HG03280 (cell line): ENCODE measurements around the gene FAM171A1.

ENCODE experiments used
- ATAC-seq: cut with Tn5 transposase; IDR thresholded peaks from one replicate; pipeline ENCODE4 v1.9.1; 2021; ENCODE audit warnings: mild to moderate bottlenecking, moderate library complexity; ENCODE audit not compliant: unreplicated experiment

Gene FAM171A1

DNA sequence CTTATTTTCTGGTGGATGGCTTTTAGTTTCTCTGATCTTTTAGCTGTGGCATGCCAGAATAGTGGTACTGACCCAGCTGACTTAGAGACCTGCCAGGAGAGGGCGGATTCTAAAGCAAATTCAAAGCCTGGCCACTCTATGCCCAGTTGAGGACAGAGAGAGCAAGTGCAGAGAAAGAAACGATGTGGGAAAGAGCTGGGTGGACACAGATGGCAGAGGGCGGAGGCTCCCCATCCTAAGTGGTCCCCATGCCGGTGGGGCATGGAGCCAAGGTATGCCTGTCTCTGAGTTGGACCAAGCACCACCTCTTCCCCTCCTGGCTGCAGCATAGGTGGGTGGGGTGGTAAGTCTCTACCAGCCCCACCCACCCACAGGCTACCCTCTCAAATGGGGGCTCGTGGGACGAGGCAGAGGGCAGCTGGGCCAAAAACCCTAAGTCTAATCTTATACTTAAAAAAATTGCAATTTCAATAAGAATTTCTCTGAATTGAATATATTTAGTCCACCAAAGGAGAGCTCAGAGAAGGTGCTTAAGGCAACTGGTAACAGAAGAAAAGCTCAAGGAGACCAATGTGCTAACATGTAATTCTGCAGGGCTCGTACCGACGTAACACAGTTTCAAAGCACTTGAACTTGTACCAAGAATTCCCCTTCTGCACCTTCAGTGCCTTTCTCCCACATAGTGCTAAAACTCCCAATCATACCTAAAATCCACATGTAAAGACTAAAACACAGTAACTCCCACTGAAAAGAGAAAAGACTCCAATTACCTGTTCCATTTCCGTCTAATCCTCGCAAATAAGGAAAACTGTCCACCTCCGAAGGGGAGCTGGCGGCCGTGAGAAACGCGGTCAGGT, 116.9 kb downstream of the FAM171A1 start:
- ATAC-seq: no peak

DNA sequence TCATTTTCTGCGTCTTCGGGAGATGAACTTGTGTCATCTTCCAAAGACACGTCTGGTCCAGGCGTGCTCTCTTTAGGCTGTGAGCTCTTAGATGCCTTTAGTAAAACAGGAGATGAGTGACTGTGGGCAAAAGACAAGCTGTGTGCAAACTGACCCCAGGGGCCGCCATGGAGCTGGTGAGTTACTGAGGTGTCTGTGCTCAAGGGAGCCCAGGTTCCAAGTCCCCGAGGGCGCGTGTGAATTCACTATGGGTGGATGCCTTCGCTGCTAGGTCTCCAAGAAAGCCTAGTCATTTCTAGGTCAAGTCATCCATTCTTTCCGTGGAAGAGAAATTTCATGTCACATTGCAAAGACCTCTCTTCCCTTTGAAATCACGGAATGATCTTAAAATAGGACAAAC, 118.7 kb downstream of the FAM171A1 start:
- no peak for ATAC-seq

DNA sequence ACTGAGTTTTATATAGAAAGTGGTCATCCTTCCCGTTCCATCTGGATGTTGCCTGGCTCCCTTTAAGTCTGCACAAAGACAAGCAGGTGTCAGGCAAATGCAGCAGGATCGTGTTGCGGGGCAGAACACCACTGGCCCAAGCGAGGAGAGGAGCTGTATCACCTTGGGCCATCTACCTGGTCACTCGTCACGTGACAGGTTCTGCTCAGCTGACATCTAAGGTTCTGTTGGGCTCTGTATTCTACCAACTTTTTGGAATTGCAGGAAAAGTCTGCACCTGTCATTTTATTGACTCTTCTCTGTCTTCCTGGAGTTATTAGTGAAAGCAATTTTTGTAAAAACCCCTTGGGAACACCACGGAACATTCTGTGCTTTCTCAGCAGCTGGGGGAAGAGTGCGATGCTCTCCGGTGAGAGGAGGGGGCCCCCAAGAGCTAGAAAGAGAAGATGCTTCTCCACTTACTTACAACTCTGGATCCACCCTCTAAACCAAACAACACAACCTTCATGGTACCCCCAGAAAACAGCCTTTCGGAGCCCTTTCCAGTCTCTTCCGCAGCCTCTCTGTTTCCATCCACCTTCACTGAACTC, 119.2 kb downstream of the FAM171A1 start:
- ATAC-seq: no peak

DNA sequence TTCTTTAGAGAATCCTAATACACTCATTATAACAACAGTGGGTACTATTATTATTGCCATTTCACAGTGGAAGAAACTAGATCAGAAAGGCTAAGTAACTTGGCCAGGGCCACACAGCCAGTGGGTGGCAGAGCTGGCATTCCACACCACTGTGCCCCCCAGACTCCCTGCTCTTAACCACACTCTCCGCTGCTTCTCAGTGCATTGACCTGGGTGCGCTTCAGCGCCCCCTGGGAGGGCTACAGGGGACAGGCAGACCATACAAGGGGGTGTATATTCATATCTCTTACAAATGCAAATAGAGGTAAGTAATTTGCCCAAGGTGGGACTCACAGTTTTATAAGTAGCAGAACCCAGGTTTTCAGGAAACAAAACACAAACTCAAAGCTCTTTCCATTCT, 125.6 kb downstream of the FAM171A1 start:
- ATAC-seq: no peak

DNA sequence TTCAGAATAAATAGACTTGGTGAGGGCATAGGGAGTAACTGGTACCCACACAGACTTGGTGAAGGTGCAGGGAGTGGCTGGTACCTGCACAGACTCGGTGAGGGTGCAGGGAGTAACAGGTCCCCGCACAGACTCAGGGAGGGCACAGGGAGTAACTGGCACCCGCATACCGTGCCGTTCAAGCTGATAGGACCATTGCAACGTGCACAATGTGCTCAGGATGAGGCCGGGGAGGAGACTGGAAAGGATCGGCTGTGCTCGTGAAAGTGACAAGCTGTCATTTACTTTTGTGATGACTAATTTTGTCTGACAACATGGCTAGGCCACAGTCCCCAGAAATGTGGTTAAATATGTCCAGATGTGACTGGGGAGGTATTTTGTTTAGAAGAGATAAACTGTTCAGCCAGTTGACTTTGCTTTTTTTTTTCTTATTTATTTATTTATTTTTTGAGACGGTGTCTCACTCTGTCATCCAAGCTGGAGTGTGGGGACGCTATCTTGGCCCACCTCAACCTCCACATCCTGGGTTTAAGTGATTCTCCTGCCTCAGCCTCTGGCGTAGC, 126.4 kb downstream of the FAM171A1 start:
- no peak for ATAC-seq

DNA sequence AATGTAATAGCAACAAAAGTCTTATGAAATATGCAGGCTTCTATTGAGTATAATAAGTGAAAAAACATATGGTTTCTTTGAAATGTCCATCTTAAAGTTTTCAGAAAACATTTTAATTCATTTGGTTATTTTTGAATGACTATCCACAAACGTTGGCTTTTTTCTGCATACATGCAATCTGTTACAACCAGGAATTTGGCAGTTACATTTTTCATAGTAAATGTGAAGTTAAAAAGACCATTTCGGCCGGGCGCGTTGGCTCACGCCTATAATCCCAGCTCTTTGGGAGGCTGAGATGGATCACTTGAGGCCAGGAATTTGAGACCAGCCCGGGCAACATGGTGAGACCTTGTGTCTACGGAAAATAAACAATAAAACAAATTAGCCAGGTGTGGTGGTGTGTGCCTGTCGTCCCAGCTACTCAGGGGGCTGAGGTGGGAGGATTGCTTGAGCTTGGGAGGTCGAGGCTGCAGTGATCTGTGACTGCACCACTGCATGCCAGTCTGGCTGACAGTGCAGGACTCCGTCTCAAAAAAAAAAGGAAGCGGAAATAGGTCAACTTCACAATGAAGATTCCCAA, 128.7 kb downstream of the FAM171A1 start:
- no peak for ATAC-seq

DNA sequence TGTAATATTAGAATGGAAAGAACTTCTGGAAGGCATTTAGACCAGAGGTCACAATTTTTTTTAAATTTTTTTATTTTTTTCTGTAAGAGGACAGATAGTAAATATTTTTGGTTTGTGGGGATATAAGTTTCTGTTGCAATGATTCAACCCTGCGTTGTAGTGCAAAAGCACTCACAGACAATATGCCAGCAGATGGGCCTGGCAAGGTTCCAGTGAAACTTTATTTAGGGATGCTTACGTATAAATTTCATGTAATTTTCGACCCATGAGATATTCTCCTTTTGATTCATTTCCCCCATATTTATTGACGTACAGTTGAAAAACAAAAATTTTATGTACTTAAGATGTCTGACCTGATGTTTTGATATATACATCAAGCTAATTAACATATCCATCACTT, 129.8 kb downstream of the FAM171A1 start:
- no peak for ATAC-seq

DNA sequence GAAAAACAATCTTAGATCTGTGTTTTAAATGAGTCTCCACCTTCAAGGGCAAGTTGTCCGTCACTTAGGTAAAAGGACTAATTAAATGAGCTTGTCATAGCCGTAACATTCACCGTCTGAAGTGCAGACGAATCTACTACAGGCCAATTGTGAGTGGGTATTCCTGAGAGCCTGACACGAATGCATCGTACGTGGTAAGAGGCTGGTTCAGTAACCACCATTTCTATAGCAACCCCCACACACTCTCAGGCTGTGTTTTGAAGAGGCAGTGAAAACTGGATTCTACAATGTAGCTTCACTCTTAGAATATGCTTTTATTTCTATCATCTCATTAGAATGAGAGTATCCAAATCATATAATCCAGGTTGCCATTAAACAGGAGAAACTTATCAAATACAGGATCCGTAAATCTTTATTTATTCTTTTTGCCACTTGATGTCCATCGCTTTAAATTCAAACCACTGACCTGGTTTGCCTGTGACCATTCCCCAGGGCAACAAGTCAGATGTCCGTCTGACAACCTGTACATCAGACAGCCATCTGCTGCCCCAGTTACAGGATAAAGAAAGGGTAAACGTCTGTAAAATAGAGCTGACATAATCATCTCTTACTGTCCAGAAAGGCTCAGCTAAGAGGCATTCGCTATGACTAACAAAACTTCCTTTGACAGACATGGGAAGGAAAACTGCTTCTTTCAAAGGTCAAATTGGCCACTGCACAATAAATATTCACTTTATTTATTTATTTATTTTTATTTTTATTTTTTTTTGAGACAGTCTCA, 132.3 kb downstream of the FAM171A1 start:
- no peak for ATAC-seq

DNA sequence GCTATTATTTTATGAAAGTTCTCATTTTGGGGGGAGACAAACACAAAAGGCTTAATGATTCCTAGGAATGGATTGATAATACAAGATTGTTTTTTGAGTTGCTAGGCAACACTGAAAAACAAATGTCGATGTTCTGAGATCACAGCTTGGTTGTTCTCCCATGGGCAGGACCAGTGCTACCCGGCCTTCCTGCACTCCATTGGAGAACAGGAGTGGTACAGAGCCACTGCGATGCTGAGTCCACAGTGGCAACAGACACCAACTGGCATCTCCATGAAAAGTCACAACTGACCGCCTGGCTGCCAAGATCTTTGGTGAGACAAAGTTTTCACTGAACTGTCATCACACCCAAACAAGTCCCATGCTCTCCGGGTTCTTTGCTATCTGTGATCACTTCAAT, 133.7 kb downstream of the FAM171A1 start:
- ATAC-seq: no peak

DNA sequence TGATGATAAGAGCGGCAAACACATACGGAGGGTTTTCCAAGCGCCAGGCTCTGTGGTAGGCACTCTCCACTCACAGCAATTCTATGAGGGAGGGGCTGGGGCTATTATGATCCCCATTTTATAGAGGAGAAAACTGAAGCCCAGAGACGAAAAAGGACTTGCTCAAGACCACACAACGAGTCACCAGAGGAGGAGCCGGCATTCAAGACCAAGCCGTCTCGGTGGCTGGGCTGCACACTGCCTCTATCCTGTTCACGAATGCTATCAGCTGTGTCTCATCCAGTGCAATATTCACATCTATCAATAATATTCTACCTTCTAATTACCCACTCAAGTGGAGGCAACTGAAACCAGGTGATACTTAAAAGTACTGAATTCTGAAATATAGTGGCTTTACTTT, 134.7 kb downstream of the FAM171A1 start:
- no peak for ATAC-seq

DNA sequence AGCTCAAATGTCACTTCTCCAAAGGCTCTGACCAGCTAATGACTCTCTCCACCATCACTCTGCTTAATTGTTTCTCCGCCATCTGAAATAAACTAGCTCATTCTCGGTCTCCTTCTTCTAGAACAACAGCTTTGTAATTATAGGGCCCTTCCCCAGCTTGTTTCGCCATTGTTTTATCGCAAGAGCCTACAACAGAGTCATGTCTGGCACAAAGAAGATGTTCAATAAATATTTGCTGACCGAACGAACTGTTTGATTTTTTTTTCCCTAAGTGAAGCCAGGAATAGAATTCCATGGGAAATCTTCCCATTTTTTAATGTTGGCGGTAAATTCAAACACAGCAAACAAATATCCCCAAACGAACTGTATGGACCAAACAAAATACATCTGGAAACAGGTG, 138.8 kb downstream of the FAM171A1 start:
- ATAC-seq: no peak

DNA sequence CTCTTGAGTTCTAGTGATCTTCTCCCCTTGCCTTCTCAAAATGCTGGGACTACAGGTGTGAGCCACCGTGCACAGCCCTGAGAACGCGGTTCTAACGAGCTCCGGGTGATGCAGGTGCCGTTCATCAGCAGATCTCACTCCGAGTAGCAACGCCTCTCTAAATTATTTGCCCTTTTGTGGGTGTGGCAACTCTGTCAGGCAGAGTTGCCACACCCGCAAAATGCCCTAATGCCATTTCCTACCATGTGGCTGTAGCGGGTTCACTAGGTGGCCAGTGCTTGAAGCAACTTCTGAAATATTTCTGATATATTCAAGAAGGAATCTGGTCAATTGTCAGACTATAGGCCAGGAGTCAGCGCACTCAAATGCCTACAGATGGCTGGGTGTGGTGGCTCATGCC, 139.7 kb downstream of the FAM171A1 start:
- no peak for ATAC-seq

DNA sequence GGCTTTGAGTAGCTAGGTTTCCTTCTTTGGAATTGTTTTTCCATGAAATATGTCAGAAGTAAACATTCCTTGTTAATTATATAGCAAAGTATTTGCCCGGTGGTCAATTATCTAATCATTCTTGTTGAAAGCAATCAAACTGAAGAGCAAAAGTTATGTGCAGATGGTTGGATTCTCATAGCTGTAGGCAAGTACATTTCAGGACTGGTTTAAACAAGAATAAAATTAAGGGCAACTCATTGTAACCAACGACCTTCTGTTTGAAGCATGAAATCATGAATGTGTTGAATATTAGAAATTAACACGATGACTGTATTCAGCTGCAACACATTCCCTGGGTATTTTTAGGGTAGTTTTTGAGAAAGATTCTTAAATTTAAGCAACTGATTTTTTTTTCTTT, 140.8 kb downstream of the FAM171A1 start:
- ATAC-seq: no peak

DNA sequence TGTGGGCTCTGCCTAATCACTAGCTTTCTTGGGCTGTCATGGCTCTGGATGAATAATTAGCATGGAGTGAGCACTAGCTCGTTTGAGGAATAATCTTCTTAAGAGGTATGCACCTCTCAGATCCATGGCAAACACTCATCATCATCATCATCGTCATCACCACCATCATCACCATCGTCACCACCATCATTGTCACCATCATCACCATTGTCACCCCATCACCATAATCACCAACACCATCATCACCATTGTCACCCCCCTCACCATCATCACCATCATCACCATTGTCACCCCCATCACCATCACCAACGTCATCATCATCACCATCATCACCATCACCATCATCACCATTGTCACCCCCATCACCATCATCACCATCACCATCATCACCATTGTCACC, 141.8 kb downstream of the FAM171A1 start:
- ATAC-seq: no peak

DNA sequence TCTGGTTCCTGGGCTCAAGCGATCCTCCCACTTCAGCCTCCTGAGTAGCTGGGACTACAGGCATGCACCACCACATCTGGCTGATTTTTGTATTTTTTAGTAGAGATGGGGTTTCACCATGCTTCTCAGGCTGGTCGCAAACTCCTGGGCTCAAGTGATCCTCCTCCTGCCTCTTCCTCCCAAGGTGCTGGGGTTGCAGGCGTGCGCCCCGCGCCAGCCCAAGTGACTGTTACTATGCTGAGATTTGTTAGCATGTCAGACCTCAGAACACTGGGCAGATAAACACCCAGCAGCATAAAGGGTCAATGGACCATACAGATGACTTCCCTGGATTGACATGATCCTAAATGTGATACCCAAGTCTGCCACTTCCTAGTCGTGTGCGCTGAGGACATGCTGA, 142.7 kb downstream of the FAM171A1 start:
- ATAC-seq: no peak

DNA sequence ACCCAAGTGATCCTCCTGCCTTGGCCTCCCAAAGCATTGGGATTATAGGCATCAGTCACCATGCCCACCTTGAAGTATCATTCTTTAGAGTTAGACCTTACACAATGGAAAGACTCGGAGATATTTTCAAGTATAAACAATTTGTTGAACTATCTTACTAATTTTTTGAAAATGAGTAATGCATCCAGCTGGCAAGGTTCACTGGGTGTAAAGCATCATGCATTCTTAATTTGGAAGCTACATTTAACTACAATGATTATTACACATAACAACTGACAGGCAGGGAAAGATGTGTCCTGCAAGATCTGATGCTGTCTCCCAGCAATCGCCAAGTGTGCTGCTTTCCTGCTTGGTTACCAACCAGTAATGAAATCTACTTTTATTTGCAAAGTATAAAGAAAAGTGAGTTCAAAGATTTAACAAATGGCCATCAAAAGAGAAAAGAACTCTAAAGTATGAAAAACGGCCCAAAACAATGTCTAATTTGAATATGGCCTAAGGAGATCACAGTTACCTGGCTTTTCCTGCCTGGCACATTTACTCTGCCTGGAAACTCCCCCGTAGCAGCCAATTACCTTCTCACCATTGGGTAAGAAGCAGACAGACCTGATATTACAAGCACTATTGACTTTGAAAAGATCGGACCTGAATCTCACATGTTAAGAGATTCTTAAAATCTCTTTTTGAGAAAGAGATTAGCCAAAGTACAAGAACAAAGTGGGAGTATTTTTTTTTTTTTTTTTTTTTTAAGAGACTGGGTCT, 143.3 kb downstream of the FAM171A1 start:
- ATAC-seq: no peak

DNA sequence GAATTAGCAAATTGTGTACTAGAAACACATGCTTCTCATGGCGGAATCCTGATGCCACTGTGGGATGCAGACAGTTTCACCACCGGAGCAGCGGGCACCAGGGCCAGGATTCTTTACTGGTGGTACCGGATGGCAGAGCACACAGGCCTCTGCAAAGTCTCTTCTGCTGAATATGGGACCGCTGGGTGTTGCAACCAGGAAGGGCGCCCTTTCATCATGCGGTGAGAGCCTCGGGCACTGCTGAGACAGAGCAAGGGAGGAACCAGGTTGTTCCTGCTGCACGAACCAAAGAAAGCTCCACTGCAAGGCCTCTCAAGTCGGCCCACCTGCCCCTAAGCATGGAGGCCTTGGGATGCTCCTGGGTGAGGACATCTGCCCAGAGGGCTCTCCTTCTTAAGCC, 145.6 kb downstream of the FAM171A1 start:
- ATAC-seq: no peak

DNA sequence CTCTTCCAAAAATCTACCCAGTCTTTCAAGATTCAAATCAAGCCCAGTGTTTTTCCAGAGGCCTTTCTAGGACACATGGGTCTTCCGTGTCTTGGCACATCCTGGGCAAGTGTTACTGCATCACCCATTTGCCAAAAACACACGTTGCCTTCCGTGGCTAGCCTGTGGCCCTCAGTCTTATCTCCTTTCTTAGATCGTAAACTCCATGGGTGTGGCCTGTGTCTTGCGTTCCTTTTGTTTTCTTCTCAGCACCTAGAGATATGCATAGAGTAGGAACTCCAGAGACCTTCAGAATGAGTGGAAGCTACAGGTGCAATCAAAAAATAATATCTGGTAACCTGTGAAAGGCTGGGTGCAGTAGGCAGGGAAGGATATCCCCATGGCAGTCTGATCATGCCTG, 146.1 kb downstream of the FAM171A1 start:
- ATAC-seq: no peak

DNA sequence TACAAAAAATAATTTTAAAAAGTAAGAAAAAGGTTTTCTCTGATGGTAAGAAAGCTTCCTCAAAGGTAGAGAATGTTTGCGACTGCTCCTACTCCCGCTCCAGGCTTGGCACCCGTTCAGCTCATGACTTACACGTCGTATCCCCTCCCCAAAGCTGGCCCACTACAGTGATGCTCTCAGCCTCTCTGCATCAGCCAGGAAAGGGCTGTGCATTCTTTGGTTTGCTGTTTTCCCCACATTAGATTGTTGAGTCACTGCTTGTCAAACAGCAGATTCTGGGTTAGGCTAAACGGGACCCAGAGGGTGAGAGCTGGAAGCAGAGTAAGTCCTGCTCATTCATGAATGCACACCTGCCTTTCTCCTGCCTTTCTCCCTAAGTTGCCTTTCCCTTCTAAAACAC, 147.9 kb downstream of the FAM171A1 start:
- ATAC-seq: no peak

DNA sequence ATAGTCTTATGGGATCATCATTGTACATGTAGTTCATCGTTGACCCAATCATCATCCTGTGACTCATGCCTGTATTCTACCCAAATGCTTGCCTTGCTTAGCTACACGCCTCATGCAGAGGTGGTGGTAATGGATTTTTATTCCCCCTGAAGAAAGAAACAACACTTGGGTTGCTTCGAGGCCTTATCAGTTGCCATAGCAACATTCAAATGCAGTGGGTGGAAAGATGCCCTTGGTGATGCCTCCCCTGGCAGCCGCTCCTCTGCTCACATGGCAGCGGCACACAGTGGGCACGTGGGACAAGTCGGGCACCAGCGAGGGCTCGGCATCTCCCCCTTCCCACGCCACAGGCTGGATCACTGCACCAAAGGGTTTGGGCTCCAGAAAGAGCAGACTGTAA, 148.6 kb downstream of the FAM171A1 start:
- no peak for ATAC-seq

DNA sequence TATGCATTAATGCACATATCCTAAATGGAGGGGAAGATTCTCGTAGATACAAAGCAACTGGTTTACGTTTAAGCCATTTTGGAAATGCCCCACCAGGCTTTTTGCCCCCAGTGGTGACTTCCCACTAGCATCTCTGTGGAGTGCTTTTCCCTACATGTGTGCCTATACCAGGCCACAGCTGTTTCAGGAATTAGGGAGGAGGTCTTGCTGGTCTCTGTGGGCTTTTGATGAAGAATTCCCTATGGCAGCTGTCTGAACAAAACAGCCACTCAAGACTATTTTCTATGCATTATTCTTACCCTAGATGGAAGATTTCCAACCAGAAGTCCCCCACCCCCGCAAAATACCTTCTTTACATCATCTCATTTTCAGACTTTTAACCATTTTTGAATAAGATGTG, 150.6 kb downstream of the FAM171A1 start:
- ATAC-seq: no peak
